ENCODE data around the gene TGFBR2. TPM values are rescaled to one million over a fixed set of nuclear protein-coding genes. Genes with fewer than 3 reads are reported as not detected.

Gene TGFBR2
- total and polyA plus RNA-seq, 2 experiments from 2014 or later, result 4.7 to 13.0 TPM

- H3K4me1 ChIP-seq (ENCODE audit: insufficient read depth), result 0 out of 2 replicates have a peak, but pooled peaks cover 11% of the 10 kb centered on the region
- no peak overlapping the region for H3K4me3 ChIP-seq
- no peak for TF ChIP-seq ZNF331 (CRISPR knock-in tag; IDR thresholded peaks at IDR 0.05; ENCODE audit: low read depth)
- TF ChIP-seq JUNB (IDR thresholded peaks at IDR 0.05; ENCODE audit: unreplicated experiment), result no peak
- TF ChIP-seq ETS1 (IDR thresholded peaks at IDR 0.05), result no peak
- no peak for TF ChIP-seq NANOG (IDR thresholded peaks at IDR 0.05; ENCODE audit: borderline replicate concordance)
- no peak for TF ChIP-seq ZNF114 (CRISPR knock-in tag; IDR thresholded peaks at IDR 0.05)
- no peak for TF ChIP-seq ZNF462 (CRISPR knock-in tag; IDR thresholded peaks at IDR 0.05)
- TF ChIP-seq STAT1 (IDR thresholded peaks at IDR 0.05; ENCODE audit: unreplicated experiment), result no peak
- no peak for TF ChIP-seq EZH2 (IDR thresholded peaks at IDR 0.05; ENCODE audit: low read depth, unreplicated experiment)
- no peak for TF ChIP-seq POLR2AphosphoS5 (IDR thresholded peaks at IDR 0.05; ENCODE audit: low read depth)
- H3K36me3 Mint-ChIP-seq (ENCODE audit: low read depth), result no peaks in the 10 kb centered on the region
- no peaks in the 10 kb centered on the region for H3K9me3 Mint-ChIP-seq
- no peaks in the 10 kb centered on the region for H3K27me3 ChIP-seq (ENCODE audit: insufficient read depth)
- H3K27ac ChIP-seq (ENCODE audit: low read depth), result no peak overlapping the region
- no peaks in the 10 kb centered on the region; the same call in 1 of the 2 replicates for H3K9me2 ChIP-seq (ENCODE audit: insufficient read depth)
- no peaks in the 10 kb centered on the region for H4K20me1 ChIP-seq (replicated peaks; ENCODE audit: insufficient read depth)
- H3F3A ChIP-seq (replicated peaks; ENCODE audit: low read depth), result no peaks in the 10 kb centered on the region
- DNase-seq (ENCODE audit: low spot score), result no peak
- no peak overlapping the region for H3K4me2 ChIP-seq
- ATAC-seq, result no peak
- H3K27me3 Mint-ChIP-seq (ENCODE audit: insufficient read depth, low read depth, poor library complexity), result peaks cover 2% of the 10 kb centered on the region
- H3K4me1 Mint-ChIP-seq, result peaks cover 6% of the 10 kb centered on the region; the same call in 2 of the 3 replicates
- no peak overlapping the region for H3K27ac Mint-ChIP-seq
- H3K36me3 ChIP-seq (ENCODE audit: insufficient read depth), result no peaks in the 10 kb centered on the region
- no peaks in the 10 kb centered on the region for H3K79me2 ChIP-seq (replicated peaks; ENCODE audit: insufficient read depth)
- no peak overlapping the region for H2AFZ ChIP-seq
- no peak overlapping the region for H3K4me3 Mint-ChIP-seq
These were observed 42.4 kb upstream of the TGFBR2 start for GRCh38 chr3:30563956-30564355.

Data from GM23338 (cell line).